ENCODE data around the gene CCDC148.

Gene CCDC148

GRCh38 chr2:158202161-158202815, 254.3 kb downstream of the CCDC148 start:
- no peak for DNase-seq

- DNase-seq, result no peak
Observed at GRCh38 chr2:158199928-158200650, 256.5 kb downstream of the CCDC148 start.

DNA sequence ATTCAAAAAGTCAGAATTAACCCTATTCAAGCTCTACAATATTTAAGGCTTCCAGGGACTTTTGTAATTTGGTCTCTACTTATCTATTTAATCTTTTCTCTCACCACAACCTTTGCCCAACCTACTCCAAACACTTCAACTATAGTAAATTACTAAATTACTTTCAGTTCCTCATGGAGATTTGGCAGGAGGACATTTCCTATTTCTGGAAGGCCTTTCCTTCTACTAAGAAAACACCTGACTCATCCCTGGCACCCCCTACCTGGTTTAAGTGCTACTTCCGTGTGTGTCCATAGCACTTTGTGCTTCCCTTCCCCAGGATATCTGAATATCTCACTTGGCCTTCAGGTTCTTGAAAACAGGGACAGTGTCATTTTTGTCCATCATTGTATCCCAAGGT, 258.6 kb downstream of the CCDC148 start:
- no peak for DNase-seq

GRCh38 chr2:158194229-158194628, 262.3 kb downstream of the CCDC148 start:
- no peak for DNase-seq

- DNase-seq, result no peak
Observed at GRCh38 chr2:158192515-158193443, 263.8 kb downstream of the CCDC148 start.

DNA sequence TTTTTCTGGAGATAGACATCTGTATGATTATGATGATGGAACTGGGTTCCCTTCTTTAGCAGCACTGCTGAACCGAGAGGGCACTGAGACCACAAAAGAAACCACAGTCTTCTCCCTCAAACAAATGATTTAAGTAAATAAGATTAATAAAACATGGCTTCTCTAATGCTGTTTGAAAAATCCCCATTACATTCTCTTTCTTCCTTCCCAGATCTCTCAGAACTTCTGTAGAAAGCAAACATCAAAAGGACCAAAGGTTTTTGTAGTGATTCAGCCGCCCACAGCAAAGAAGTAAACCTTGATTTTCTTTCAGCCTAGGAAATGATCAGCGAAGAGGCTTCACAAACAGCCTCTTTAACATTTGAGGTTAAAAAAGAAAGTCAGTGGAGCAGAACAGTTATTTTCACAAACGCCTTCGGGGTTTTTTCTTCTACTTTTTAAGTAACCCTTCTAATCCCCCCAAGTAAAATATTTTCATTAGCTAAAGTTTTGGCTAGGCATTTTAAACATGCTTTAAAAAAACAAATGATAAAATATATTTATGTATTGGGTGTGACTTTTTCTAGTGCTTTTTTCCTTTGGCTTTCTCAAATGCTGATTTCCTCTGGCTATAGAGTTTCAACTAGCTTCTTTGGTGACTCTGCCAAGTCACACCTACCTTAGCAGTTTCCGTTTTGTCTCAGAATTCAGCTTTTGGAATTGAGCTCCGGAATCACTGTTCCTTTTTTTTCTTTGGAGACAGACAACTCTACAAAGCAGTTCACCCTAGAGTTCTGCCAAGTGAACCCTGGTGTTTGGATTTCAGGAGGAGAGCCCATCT, 265.3 kb downstream of the CCDC148 start:
- DNase-seq, result no peak

DNA sequence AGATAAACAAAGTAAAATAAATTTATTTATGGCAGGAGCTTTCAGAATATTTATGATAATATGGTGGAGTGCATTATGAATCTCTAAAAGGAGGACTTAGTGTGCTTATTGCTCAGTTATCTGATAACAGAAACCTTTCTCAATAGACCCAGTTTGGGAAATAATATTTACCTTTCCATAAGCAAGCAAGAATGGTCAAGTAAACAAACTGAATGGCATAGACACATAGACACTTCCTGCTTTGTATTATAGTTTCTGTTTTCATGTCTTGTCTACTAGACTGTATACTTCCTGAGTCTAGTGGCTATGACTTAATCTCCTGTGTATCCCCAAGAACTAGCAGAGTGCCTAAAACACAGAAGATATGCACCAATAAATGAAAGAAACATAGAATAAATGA, 267.0 kb downstream of the CCDC148 start:
- no peak for DNase-seq

DNA sequence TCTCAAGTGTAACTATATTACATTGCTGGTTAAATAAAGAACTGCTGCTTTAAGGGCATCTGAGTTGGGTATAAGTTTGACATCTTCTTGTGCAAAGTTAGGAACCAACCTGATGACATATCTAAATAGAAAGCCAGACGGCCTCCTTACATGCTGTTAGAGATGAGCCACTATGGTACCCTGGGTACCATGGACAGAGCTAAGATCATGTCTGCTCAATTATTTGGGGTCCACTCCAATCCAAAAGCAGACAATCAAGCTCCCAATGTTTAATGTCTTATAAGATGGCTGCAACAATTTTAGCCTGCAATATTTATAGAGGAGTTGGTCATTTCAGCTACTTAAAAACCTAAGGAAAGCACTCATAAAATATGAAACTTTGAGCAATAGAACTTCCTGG, 268.6 kb downstream of the CCDC148 start:
- no peak for DNase-seq

DNA sequence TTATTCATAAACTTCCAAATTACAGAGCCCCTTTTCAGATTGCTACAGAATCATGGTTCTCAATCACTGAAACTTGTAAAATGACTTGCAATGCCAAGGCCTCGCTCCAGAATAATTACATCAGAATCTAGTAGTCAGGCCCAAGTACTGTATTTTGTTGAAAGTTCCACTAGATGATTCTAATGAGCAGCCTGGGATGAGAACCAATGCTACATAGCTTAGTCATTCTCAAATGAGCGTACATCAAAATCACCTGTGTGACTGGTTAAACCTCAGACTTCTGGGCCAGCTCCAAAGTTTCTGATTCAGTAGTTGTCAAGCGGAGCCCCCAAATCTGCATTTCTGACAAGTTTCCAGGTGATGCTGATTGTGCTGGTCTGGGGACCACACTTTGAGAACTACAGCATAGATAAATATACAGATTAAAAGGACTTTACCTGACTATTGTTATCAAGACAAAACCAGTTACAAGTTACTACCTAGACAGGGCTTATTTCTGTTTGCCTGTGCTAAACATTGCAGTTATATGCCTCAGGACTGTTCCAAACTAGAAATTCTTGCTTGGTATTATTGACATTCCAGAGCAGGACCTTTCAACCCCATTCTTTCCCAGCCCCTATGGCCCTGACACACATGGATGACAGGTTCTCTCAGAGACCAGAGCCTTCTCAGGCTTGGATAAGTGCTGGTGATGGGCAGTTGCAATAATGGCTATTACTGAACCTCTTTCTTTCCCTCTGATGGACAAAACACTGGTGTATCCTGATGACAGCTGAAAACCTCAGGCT, 271.8 kb downstream of the CCDC148 start:
- no peak for DNase-seq

GRCh38 chr2:158184001-158184400, 272.6 kb downstream of the CCDC148 start:
- DNase-seq, result no peak

DNA sequence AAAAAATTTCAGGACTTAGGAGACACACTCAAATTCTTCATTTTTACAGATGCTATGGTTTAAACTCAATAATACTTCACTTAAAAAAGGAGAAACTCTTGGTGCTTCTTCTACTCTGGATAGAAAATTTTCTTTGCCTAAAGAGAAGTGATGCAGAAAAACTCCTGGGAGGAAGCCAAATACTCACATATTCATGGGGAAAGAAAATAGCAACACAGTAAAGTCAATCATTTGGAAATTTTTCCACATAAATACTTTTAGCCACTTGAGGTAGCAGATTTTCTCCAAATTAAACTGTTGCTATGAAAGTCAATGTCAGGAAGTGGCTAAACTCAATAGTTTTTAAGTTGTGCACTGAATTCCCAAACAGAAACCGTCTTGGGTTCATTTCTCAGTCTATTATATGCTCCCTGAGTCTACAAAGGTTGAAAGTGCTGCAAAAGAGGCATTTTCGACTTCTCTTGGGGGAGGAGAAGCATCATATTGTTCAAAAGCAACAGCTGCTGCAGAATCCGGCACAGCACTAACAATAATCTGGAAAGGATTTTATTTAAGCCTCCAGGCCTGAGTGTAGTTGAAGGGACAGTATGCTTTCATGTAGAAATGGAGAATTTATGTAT, 273.8 kb downstream of the CCDC148 start:
- no peak for DNase-seq

- no peak for DNase-seq
Observed at GRCh38 chr2:158181171-158181570, 275.4 kb downstream of the CCDC148 start.

- DNase-seq, result peak; percentile 46
Observed at GRCh38 chr2:158179660-158180059, 276.9 kb downstream of the CCDC148 start.

GRCh38 chr2:158178646-158179045, 277.9 kb downstream of the CCDC148 start:
- DNase-seq, result no peak

DNA sequence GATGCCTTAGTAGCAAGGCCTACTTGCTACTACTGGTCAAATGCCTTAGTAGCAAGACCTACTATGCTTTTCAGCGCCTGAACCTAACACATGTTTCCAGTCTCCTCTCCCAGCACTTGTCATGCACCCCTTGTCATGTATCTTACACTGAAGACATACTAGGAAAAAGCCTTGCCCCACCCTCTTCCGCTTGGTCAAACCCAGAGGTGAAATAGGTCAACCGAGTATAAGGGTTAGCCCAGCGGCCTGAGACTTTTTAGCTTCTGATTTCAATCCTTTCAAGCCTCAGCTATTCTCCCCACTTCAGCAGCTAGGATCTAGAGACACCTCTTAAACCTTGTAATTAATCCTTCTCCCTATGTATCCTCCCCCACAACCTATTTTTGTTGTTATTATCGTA, 281.6 kb downstream of the CCDC148 start:
- DNase-seq, result no peak

- DNase-seq, result no peak
Observed at GRCh38 chr2:158174495-158174894, 282.1 kb downstream of the CCDC148 start.

DNA sequence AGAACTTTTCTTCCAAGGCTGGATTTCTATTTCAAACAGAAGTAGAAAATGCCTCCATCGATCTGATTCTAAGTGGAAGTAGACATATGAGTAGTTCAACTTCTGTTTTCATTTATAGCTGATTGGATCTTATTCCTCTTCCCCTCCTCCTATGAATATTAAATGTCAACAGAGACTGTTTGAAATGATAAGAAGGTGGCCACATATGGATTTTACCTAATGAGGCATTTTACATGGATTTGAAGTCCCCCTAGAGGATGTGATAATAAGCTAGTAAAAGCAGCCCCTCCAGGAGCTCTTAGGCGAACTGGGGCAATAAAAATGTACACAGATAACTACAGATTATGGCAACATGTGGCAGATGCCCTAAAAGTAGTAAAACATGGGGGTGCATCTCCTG, 283.8 kb downstream of the CCDC148 start:
- no peak for DNase-seq

DNA sequence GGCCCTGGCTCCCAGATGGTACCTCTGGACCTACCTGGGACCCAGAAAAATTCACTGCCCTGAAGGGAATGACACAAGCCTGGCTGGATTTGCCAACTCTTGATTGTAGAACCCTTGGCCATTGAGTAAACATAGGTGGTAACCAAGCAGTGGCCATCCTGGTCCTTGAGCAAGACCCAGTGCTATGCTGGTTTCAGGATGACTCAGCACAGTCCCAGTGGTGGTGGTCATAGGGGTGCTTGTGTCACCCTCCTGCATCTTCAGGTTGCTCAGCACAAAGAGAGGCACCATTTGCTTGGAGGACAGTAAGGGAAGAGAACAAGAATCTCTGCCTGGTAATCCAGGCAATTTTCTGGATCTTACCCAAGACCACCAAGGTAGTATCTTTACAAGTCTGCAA, 302.0 kb downstream of the CCDC148 start:
- no peak for DNase-seq

DNA sequence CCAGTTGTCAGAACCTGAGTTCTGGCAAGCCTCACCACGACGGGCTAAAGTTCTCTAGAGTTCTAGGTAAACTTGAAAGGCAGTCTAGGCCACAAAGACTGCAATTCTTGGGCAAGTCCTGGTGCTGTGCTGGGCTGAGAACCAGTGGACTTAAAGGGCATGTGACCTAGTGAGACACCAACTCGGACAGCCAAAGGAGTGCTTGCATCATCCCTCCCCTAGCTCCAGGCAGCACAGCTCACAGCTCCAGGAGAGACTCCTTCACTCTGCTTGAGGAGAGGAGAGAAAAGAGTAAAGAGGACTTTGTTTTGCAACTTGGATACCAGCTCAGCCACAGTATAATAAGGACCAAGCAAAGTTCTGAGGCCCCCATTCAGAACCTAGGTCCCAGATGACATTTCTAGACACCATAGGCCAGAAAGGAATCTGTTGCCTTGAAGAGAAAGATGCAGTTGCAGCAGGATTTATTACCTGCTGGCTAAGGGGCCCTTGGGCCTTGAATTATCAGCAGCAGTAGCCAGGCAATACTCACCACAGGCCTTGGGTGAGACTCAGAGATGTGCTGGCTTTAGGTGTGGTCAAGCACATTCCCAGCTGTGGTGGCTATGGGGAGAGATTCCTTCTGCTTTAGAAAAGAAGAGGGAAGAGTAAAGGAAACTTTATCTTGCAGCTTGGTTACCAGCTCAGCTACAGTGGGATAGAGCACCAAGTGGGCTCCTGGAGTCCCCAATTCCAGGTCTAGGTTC, 303.1 kb downstream of the CCDC148 start:
- DNase-seq, result no peak

GRCh38 chr2:158144914-158145625, 311.5 kb downstream of the CCDC148 start:
- DNase-seq, result no peak
